Adrenal gland (tissue), 12 donors: ENCODE data around the gene LRRC59. TPM values are rescaled to one million over a fixed set of nuclear protein-coding genes. Genes with fewer than 3 reads are reported as not detected.
A peak's percentile ranks its signal among the peaks of the same experiment; 100 is the strongest.

Source experiments
- DNase-seq, 7 donors: peaks; one replicate each; pipeline ENCODE4 v3.0.0-alpha.2; 2019 to 2020
- H3K27ac ChIP-seq, 5 donors: fragments of 200-600 bp; sonication (generic) in 4 of 5; 1 replicate in 3 of 5; 2 replicates in 2 of 5; pipeline versions ENCODE4 v1.5.1 to v1.8.0; 2016 to 2020; ENCODE audit warnings: mild to moderate bottlenecking in 1 of 5
- H3K27me3 ChIP-seq: fragments of 200-600 bp; 2 replicates; pipeline ENCODE4 v1.8.0; 2021
- H3K36me3 ChIP-seq, 2 donors: fragments of 200-600 bp; replicated peaks in 1 of 2; 1 replicate in 1 of 2; 2 replicates in 1 of 2; pipeline versions ENCODE4 v1.5.1 to v1.8.0; 2018 to 2022
- H3K4me1 ChIP-seq, 2 donors: fragments of 200-600 bp; replicated peaks in 1 of 2; 1 replicate in 1 of 2; 2 replicates in 1 of 2; pipeline versions ENCODE4 v1.5.1 to v1.8.0; 2018 to 2021
- H3K4me3 ChIP-seq, 4 donors: fragments of 200-600 bp; sonication (generic) in 3 of 4; one replicate each; pipeline ENCODE4 v1.5.1; 2016 to 2018
- H3K9me3 ChIP-seq, 3 donors: fragments of 200-600 bp; sonication (generic) in 1 of 3; replicated peaks in 1 of 3; 1 replicate in 2 of 3; 2 replicates in 1 of 3; pipeline versions ENCODE4 v1.5.1 to v1.8.0; 2016 to 2021
- CTCF ChIP-seq, 6 experiments: fragments of 450-650 bp in 4 of 6; fragments of 200-600 bp in 2 of 6; sonication (generic) in 1 of 6; IDR thresholded peaks; 1 replicate in 5 of 6; 2 replicates in 1 of 6; pipeline versions ENCODE4 v1.5.1 to v1.8.0; 2016 to 2021; ENCODE audit warnings: antibody characterized with exemption in 6 of 6, mild to moderate bottlenecking in 2 of 6, moderate library complexity in 1 of 6
- POLR2A ChIP-seq, 2 donors: fragments of 450-650 bp; IDR thresholded peaks; one replicate each; pipeline ENCODE4 v1.6.1; 2017; ENCODE audit warnings: antibody characterized with exemption in 2 of 2, mild to moderate bottlenecking in 2 of 2, moderate library complexity in 1 of 2
- WGBS, 4 donors: extraction: QIAGEN DNeasy Blood & Tissue Kit in 2 of 4; methylation state at CpG; one replicate each; pipeline versions ENCODE4 v1.1.5 to v1.1.7; 2013 to 2017; 5-methylcytosine and 5-hydroxymethylcytosine counted together
- intact Hi-C, 2 donors: fragments of 100-400 bp; cut with DNase I; formaldehyde crosslinking; loops; one replicate each; pipeline versions ENCODE4 v1.14.1 to v1.15.0; 2022 to 2023
- polyA plus RNA-seq, 3 donors: library from polyadenylated mRNA; stranded (reverse); fragments of 200-250 nt in 2 of 3; fragments of 350-450 nt in 1 of 3; fragmentation: Illumina TruSeq in 1 of 3; extraction: RNeasy Lipid Tissue Mini Kit (QIAGEN cat#74804) in 1 of 3; gene quantifications; one replicate each; pipeline ENCODE4 v1.2.3, GENCODE V29; 2013 to 2014
- total RNA-seq, 9 donors: library from RNA; depleted of rRNA in 4 of 9; stranded (reverse); fragments of >200 nt in 4 of 9; fragments of 120-200 nt in 1 of 9; fragmentation: NEBNext Ultra II Directional in 1 of 9; extraction: Animal tissue kit (Norgen Biotek cat#: 25700) in 1 of 9; gene quantifications; one replicate each; pipeline versions ENCODE4 v1.1.0 to v1.2.4, GENCODE V29; 2013 to 2023
- donor health status: healthy with polysubstance abuse.
- donor health status: Bipolar disorder and iron deficiency.
- donor health status: DM: yes; HTN: yes; CAD: no.
- donor health status: DM: no; HTN: no; CAD: no.
- donor health status: DM: no; HTN: no; CAD: no.
- donor health status: DM: yes; HTN: yes; CAD: no.

LRRC59 gene
- total and polyA plus RNA-seq, 12 donors: 38.0 to 337 (median 107) TPM

- intact Hi-C loops: no loop called here
- peak; percentile 33 to 85 (median 73) for DNase-seq
- 71 to 80% (median 74%) methylated on average over 4 to 6 of the region's 6 CpGs for WGBS, 4 donors
- H3K4me1 ChIP-seq: peaks cover 4 to 9% of the 10 kb centered on the region in 2 donors
- TF ChIP-seq CTCF (IDR thresholded peaks at IDR 0.05) (no peak), POLR2A (IDR thresholded peaks at IDR 0.05) (no peak)
- no peak overlapping the region for H3K27ac ChIP-seq
- no peaks in the 10 kb centered on the region for H3K9me3 ChIP-seq
- no peaks in the 10 kb centered on the region for H3K27me3 ChIP-seq
- no peak overlapping the region for H3K4me3 ChIP-seq
- H3K36me3 ChIP-seq: peaks cover 0 to 34% of the 10 kb centered on the region in 2 donors
These were observed 45.1 kb downstream of the LRRC59 start for GRCh38 chr17:50352072-50352692.

GRCh38 chr17:50350733-50351132, 46.6 kb downstream of the LRRC59 start:
- peaks cover 10 to 15% of the 10 kb centered on the region in 2 donors for H3K4me1 ChIP-seq
- H3K27ac ChIP-seq: no peak overlapping the region
- H3K36me3 ChIP-seq: peaks cover 0 to 20% of the 10 kb centered on the region in 2 donors
- DNase-seq: peak in 4 of 7 donors; percentile 4 to 18 (median 8)
- 87 to 96% (median 90%) methylated on average over 2 of the region's 2 CpGs for WGBS, 4 donors
- no peaks in the 10 kb centered on the region for H3K27me3 ChIP-seq
- intact Hi-C loops: no loop called here
- no peak for TF ChIP-seq CTCF (IDR thresholded peaks at IDR 0.05)
- no peak for TF ChIP-seq POLR2A (IDR thresholded peaks at IDR 0.05)
- no peaks in the 10 kb centered on the region for H3K9me3 ChIP-seq
- H3K4me3 ChIP-seq: no peak overlapping the region

- WGBS, 4 donors: 98 to 100% (median 98%) methylated on average over 4 to 5 of the region's 5 CpGs
- no peak for TF ChIP-seq CTCF (IDR thresholded peaks at IDR 0.05)
- no peak for TF ChIP-seq POLR2A (IDR thresholded peaks at IDR 0.05)
- H3K36me3 ChIP-seq: peaks cover 0 to 7% of the 10 kb centered on the region in 2 donors
- peak in 3 of 7 donors; percentile 8 to 29 (median 19) for DNase-seq
- no peak overlapping the region for H3K27ac ChIP-seq
- H3K9me3 ChIP-seq: no peaks in the 10 kb centered on the region
- H3K27me3 ChIP-seq: no peaks in the 10 kb centered on the region
- intact Hi-C loops: no loop called here
- H3K4me1 ChIP-seq: peaks cover 14 to 20% of the 10 kb centered on the region in 2 donors
- no peak overlapping the region for H3K4me3 ChIP-seq
These were observed 48.1 kb downstream of the LRRC59 start for GRCh38 chr17:50349243-50349600.

- no peak overlapping the region for H3K4me3 ChIP-seq
- WGBS, 4 donors: 60 to 79% (median 70%) methylated on average over 6 to 7 of the region's 7 CpGs
- H3K27ac ChIP-seq: no peak overlapping the region
These were observed 48.6 kb downstream of the LRRC59 start for GRCh38 chr17:50348522-50349242.

More at GRCh38 chr17:50348522-50349242, 48.6 kb downstream of the LRRC59 start:
- peaks cover 0 to 2% of the 10 kb centered on the region in 2 donors for H3K36me3 ChIP-seq
- peaks cover 14 to 20% of the 10 kb centered on the region in 2 donors for H3K4me1 ChIP-seq
- no peaks in the 10 kb centered on the region for H3K9me3 ChIP-seq
- DNase-seq: peak in 3 of 7 donors; percentile 12 to 51 (median 21)
- H3K27me3 ChIP-seq: no peaks in the 10 kb centered on the region
- intact Hi-C loops: no loop called here
- TF ChIP-seq CTCF (IDR thresholded peaks at IDR 0.05) (no peak), POLR2A (IDR thresholded peaks at IDR 0.05) (no peak)
